GM19099 (cell line): ENCODE data around the gene PDK3.

Experiments
- POLR2A ChIP-seq: IDR thresholded peaks from 3 replicates; pipeline ENCODE4 v1.6.1; 2011; ENCODE audit warnings: low read depth; ENCODE audit not compliant: insufficient read length; ENCODE audit errors: extremely low read depth

The PDK3 gene

DNA sequence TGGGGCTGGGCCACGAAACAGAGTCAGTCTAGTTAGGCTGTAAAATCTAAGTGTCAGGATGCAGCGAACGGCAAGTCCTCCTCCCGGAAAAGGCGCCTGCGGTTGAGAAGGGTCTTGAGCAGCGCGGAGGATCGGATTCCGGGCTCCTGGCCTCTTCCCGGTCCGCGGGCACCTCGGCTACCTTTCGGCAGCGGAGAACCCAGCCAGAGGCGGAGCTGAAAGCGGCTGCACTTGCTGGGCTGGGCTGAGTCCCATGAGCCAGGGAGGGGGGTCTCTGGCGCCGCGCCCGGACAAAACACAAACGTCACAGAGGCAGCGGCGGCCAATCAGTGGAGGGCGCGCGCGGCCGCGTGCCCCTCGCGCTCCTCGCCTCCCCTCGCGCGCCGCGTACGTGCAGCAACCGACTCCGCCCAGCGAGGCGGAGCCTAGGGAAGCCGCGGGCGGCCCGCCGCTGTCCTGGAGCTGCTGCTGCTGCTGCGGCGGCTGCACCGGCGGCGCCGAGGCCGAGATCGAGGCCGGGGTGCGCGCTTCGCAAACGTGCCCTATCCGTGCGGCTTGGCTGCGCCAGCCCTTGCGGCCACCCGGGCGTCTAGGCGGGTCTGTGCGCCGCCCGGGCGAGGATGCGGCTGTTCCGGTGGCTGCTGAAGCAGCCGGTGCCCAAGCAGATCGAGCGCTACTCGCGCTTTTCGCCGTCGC is at the start of gene PDK3:
Gene PDK3, plus strand, starts transcription at position 451 of the 696 bp plus-strand sequence. Its CDS starts 170 bp downstream, at position 621.
- peak; percentile 84 for TF ChIP-seq POLR2A

DNA sequence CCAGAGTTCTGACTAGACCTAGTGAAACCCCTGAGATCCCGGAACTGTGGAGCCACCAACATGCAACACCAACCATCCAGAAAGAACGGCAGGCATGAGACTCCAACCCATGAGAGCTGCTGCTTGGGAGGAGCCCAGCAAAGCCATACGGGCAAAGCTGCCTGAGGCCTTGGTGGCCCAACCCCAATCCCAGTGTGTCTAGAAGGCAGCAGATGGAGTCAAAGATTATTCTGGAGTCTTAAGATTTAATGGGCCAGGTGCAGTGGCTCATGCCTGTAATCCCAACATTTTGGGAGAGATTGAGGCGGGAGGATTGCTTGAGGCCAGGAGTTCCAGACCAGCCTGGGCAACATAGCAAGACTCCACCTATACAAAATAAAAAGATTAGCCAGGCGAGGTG is 49.2 kb upstream of the PDK3 start:
- TF ChIP-seq POLR2A: no peak

DNA sequence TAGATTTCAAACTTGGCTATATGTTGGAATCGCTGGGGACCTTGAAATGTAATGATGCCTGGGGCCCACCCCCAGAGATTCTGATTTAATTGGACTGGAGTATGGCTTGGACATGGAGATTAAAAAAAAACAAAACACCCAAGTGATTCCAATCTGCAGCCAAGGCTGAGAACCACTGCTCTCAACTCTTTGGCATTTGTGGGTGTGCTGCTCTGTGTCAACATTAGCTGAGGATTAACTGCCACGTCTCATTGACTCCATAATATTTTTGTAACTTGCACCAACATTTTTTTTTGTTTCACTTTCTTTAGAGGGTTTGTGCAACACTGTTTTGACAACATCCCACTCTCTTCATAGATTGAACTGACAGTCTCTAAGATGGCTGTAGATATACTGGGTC is 41.1 kb upstream of the PDK3 start:
- no peak for TF ChIP-seq POLR2A

DNA sequence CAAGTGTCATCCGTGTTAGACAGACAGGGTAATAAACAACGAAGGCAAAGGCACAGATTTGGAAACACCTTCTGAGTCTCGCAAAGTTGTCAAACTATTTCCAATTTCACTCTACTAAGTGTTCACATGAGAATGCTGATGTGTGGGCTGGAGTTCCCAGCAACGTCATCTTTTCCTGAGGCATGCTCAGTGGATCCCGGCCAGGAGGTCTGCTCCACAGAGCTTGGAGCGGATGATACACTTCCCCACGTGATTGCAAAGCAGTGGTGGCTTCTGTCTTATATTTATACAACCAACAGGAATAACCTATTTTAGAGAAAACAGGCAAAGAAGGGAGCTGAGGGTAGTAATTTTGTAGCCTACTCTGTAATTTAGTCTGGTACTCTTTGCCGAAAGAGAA is 40.1 kb upstream of the PDK3 start:
- no peak for TF ChIP-seq POLR2A

DNA sequence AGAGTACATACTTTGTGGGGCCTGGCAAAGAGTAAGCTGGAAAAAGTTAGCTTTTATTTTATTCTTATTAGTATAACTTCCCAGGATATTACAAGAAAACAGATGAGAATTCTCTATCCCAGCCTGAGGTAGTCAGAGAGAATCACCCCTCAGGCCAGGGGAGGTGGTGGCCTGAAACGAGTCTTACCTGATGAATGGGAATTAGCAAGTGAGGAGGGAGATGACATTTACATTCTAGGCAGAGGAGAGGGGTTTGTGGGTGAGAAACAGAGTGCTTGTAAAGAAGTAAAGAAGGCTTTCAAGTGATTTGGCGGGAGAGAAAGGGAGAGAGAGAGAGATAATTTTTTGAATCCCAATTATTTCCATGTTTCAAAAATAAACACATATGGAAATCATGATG is 39.3 kb upstream of the PDK3 start:
- TF ChIP-seq POLR2A: no peak

DNA sequence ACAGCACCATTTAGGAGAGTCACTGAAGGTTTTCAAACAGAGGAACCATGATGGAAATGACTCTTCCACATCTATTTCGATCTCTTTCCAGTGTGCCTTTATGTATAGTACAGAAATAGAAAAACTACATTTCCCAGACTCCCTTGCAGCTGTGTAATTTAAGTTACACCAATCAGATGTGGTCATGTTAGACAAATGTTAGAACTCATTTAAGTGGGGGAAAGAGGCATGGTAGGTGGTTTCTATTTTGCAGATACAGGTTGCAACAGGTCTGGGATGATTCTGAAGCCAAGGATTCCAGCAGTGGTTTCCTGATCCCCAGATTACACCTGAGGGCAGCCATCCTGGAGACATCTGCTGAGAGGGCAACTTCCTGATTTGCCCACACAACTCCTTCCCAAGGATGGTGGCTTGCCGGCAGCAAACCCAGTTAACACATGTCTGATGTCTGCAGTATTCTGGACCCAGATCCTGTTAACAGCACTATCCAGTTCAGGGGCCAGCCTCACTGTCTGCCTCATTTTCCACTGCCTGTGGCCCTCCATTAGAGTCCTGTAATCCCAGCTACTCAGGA is 38.7 kb upstream of the PDK3 start:
- TF ChIP-seq POLR2A: no peak

DNA sequence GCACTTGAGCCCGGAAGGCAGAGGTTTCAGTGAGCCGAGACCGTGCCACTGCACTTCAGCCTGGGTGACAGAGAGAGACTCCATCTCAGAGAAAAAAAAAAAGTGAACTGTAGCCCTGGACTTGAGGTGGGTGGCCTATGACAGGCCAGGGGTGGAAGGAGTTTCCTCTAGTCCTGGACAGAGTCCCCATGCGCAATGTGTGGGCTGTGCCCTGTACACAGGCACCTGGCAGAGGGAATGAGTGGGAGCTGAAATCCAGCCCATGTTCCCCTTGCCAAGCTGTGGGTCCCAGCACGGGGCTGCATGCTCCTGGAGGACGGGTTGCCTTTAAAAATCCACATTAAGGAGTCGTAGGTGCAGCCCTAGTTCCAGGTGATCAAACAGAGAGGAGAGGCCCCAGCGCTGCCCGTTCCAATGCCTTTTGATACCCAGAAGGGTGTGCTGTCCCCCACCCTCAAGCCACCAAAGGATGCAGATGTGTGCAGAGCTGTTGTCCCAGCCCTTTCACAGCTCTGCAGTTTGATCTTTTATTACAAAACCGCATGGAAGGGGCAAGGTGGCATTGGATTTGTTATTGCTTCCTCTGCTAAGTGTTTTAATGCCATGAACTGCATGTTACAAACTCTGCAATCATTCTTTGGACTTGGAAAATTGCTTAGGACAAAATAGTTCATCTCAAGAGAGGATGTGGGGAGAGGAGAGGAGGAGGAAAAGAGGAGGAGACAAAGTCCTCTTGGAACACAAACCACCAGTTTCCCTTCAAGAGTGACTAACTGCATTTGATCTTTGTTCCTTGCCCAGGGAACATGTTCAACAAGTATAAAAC is 38.0 kb upstream of the PDK3 start:
- TF ChIP-seq POLR2A: no peak

DNA sequence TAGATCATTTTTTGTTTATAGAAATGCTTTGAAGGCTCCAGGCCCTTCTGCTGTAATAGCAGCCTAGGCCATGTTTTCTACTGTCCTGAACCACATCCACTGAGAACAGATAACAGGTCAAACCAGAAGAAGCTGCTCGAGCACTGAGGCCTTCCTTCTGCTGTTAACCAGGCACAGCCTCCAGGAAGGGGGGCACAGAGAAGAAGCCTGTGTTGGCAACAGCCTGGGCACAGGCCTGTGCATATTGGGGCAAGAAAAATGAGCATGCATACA is 37.4 kb upstream of the PDK3 start:
- no peak for TF ChIP-seq POLR2A

DNA sequence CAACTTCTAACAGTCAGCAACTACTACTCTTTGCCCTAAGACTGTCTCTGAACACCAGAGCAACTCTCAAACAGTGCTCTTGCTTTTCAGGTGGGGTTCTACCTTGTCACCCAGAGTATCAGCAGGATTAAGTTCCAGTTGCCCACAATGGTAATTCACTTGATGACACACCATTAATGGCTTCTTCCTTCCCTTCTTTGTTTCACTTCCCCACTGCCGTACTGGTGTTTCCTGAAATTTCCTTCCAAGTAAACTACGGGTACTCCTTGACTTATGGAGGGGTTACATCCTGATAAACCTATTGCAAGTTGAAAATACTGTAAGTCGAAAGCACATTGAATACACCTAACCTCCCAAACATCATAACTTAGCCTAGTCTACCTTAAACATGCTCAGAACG is 36.6 kb upstream of the PDK3 start:
- no peak for TF ChIP-seq POLR2A

DNA sequence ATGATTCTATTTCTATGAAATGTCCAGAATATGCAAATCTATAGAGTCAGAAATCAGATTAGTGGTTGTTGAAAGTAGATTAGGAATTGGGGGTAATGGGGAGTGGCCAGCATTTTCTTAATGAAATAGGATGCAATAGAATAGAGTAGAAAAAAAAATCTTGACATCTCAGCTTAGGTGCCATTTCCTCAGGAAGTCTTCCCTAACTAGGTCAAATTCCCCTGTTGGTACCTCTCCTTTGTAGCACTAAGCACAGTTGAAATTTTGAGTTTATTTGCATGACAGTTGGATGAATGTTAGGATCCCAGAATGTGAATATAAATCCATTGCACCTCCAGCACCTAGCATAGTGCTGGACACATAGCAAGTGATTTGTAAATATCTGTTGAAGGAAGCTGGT is 30.0 kb upstream of the PDK3 start:
- TF ChIP-seq POLR2A: no peak

DNA sequence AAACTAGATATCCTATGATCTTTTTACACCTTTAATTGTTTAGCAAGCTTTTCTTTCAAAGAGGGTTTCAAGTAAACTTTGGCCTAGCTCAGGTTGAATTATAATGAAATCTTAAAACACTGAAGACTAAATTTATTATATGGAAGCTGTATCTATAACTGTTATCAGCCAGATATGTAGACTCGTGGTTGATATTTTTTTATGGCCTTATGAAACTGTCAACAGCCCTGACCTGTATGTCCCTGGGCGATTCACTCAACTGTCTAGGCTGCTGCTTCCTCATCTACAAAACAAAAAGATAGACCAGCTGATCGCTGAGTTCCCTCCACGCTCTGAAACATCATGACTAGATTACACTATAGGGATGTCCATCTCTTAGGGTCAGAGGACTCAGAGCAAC is 21.2 kb upstream of the PDK3 start:
- no peak for TF ChIP-seq POLR2A

DNA sequence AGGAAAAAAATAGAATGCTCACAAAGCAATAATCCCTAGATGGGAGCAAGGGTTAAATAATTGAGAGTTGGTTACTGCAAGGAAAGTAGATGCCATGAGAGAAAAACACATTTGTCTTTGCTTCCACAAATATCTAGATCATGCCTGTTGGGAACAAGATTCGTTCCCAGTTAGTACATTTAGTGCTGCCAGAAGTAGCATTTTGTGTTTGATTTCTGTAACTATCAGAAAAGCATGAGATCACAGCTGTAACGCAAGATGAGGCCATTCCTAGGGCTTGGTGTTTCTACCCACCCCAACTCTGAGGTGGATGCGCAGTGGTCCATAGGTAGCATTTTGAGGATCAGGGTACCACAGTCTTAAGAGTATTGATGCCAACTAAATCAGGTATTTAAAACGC is 20.4 kb upstream of the PDK3 start:
- TF ChIP-seq POLR2A: no peak

DNA sequence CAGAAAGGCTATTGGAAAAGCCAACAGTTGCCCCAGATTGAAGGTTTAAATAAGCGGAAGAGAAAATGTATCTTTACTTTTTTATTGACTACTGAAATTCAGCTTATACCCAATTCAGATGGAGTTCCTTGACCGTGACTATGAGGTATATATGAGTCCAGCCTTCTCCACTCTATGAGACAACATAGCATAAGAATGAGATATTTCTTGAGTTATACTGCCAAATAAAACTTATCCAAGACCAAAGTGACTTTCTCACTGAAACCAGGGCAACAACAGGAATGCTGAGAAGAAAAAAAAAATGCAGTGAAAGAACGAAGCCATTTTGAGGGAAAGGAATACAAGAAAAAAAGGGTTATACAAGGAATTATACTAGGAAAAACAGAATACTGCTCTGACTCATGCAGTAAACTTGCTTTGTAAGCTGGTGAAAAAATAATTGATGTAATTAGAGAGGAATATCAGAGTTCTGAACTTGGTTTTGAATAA is 16.3 kb upstream of the PDK3 start:
- no peak for TF ChIP-seq POLR2A

DNA sequence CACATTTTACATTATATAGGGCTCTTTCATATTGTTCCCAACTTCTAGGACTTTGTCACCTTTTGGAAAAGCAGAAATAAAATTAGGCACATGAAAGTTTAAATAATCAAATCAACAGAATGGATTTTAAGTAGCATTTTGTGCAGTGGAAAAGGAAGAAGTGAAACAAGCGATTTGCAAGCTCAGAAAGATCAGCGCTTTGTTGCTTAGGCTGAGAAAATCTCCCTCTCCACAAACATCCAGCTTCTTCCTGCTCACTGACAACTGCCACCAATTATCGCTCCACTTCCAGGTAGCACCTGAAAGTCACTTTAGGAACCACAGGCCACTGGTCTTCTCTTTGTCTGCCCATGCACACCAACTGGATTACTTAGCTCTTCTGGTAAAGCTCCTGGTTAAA is 2.0 kb upstream of the PDK3 start:
- no peak for TF ChIP-seq POLR2A

DNA sequence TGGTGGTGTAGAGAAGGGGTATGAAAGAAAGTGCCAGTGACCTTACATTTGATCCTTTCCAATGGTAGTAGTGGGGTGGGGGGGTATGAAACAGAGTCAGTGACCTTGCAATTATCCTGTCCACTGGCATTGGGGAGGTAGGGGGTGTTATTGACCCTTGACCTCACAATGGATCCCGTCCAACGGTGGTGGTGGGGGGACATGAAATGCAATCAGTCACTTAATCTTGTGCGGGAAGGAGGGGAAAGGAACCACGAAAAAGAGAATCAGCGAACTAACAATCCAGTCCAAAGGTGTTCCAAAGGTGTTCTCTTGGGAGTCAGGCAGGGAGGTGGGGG is 619 bp upstream of the PDK3 start:
- no peak for TF ChIP-seq POLR2A

DNA sequence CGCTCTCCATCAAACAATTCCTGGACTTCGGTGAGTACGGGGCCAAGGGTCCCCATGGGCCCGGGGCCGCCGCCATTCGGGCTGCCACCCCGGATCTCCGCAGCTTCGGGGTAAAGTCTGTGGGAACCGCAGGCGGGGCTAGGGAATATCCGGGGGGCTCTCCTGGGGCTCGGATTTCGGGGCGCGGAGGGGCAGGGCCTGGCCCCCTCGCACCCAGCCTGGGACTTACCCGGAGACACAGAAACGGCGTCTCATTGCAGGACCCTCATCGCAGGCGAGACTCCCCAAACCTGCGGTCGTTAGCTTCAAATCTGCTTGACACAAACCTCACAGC is 413 bp downstream of the PDK3 start:
- TF ChIP-seq POLR2A: no peak
